SK-N-MC (cell line): ENCODE data around the gene IL4R.
"Not testable (repeated sequence)": the region's sequence is repeated elsewhere in the genome, so short reads cannot be mapped to it uniquely, and the experiment has no call there.

Source experiments
- DNase-seq: peaks from one replicate; pipeline ENCODE4 v3.0.0-alpha.2; 2011; ENCODE audit warnings: low read depth, low spot score
- H3K27ac ChIP-seq: fragments of 200-600 bp; sonication (generic); 2 replicates; pipeline ENCODE4 v1.5.1; 2016; ENCODE audit warnings: mixed run types
- H3K36me3 ChIP-seq: fragments of 200-600 bp; sonication (generic); 2 replicates; pipeline ENCODE4 v1.6.1; 2017; ENCODE audit warnings: antibody characterized with exemption, low read length, mixed read lengths; ENCODE audit not compliant: insufficient read depth
- H3K4me3 ChIP-seq: fragments of 200-600 bp; sonication (generic); 2 replicates; pipeline ENCODE4 v1.5.1; 2016
- H3K9ac ChIP-seq: fragments of 200-600 bp; sonication (generic); 2 replicates; pipeline ENCODE4 v1.8.0; 2017; ENCODE audit warnings: mixed run types, mixed read lengths; ENCODE audit not compliant: insufficient read length
- H3K9me3 ChIP-seq: fragments of 200-600 bp; sonication (generic); 2 replicates; pipeline ENCODE4 v1.6.1; 2017; ENCODE audit warnings: low read depth, mild to moderate bottlenecking, antibody characterized with exemption, low read length, moderate library complexity, mixed read lengths
- EZH2 ChIP-seq: fragments of 200-600 bp; sonication (generic); IDR thresholded peaks from one replicate; pipeline ENCODE4 v1.6.1; 2017; ENCODE audit warnings: antibody characterized with exemption
- FOXP2 ChIP-seq: optimal IDR thresholded peaks from 2 replicates; pipeline ENCODE3; 2011; ENCODE audit warnings: mild to moderate bottlenecking, moderate library complexity; ENCODE audit not compliant: insufficient read depth; ENCODE audit errors: extremely low read length, control extremely low read depth
- POLR2AphosphoS5 ChIP-seq: IDR thresholded peaks from 2 replicates; pipeline ENCODE4 v1.6.1; 2012; ENCODE audit warnings: mild to moderate bottlenecking, low read depth, low read length, borderline replicate concordance

The IL4R gene

DNA sequence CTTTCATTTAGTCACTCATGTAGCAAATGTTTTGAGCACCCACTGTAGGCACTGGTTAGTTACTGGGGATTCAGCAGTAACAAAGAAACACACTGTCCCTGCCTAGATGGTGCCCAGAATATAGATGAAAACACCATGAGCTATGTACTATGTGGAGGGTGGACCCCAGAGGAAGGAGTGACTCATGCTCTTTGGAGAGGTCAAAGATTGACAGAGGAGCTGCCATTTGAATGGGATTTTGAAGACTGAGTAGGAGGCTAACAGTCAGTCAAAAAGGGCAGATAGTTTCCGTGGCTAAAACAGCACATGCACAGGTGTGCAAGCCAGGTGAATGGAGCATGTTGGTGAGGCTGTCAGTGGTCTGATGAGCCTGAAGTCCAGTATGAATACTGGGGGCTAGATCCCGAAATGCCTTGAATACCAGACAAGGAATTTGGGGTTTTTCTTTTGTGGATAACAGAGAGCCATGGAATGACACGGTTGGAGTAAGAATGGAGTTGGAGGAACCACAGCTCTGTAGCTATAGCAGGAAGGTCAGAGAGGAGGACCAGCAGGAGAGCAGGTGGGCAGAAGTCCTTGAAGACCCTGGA lies 94.3 kb downstream of the IL4R start:
- H3K4me3 ChIP-seq: no peak overlapping the region
- H3K9ac ChIP-seq: no peak overlapping the region
- no peaks in the 10 kb centered on the region for H3K36me3 ChIP-seq
- H3K27ac ChIP-seq: no peak overlapping the region
- TF ChIP-seq FOXP2 (no peak), POLR2AphosphoS5 (no peak), EZH2 (no peak)
- no peak for DNase-seq
- no peaks in the 10 kb centered on the region for H3K9me3 ChIP-seq

DNA sequence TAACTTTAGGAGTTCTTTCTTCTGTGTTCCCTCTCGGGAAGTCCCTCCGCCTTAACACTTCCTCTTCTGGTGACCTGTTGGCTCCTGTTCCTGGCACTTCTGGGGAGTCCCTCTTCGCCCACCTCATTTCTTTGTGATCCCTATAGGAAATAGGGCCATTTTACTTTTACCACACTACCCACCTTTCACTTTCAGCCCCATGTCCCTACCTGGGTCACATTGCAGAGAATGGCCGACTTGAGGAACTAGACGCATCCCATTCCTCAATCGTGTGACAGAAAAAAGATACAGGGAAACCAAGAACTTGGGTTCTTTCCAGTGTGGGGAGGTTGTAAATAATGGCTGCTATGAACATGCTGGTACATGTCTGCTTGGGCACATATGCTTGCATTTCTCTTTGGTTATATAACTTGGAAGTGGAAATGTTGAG lies 94.8 kb downstream of the IL4R start:
- no peak overlapping the region for H3K27ac ChIP-seq

DNA sequence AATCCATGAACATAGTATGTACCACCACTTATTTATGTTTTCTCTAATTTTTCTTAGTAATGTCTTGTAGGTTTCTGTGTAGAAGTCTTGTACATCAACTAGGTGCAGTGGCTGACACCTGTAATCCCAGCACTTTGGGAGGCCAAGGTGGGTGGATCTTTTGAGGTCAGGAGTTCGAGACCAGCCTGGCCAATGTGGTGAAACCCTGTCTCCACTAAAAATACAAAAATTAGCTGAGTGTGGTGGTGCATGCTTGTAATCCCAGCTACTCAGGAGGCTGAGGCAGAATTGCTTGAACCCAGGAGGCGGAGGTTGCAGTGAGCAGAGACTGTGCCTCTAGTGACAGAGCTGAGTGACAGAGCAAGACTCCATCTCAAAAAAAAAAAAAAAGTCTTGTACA lies 96.2 kb downstream of the IL4R start:
- not testable (repeated sequence) for H3K36me3 ChIP-seq, H3K27ac ChIP-seq, H3K9me3 ChIP-seq, H3K4me3 ChIP-seq, H3K9ac ChIP-seq, DNase-seq

More for the DNA sequence above, 94.8 kb downstream of the IL4R start:
- Histone ChIP-seq H3K9ac (no peak overlapping the region), H3K36me3 (no peaks in the 10 kb centered on the region), H3K9me3 (no peaks in the 10 kb centered on the region), H3K4me3 (no peak overlapping the region)
- TF ChIP-seq FOXP2 (no peak), POLR2AphosphoS5 (no peak), EZH2 (no peak)
- DNase-seq: no peak

GRCh38 chr16:27410761-27411160 lies 97.0 kb downstream of the IL4R start:
- no peak overlapping the region for H3K9ac ChIP-seq
- H3K27ac ChIP-seq: no peak overlapping the region
- TF ChIP-seq FOXP2: no peak
- no peaks in the 10 kb centered on the region for H3K36me3 ChIP-seq
- no peak for DNase-seq
- H3K9me3 ChIP-seq: no peaks in the 10 kb centered on the region
- no peak overlapping the region for H3K4me3 ChIP-seq

GRCh38 chr16:27413956-27414355 lies 100.2 kb downstream of the IL4R start:
- Histone ChIP-seq H3K27ac (no peak overlapping the region), H3K9me3 (no peaks in the 10 kb centered on the region), H3K9ac (no peak overlapping the region), H3K4me3 (no peak overlapping the region), H3K36me3 (no peaks in the 10 kb centered on the region)
- no peak for TF ChIP-seq POLR2AphosphoS5
- TF ChIP-seq FOXP2: no peak
- TF ChIP-seq EZH2: no peak
- DNase-seq: no peak
